Neuronal stem cell (in vitro differentiated cells): ENCODE data around the gene TRIM39.

Experiments
- DNase-seq: peaks from one replicate; pipeline ENCODE4 v3.0.0-alpha.2; 2013; ENCODE audit warnings: low spot score
- H2AFZ ChIP-seq: one replicate; pipeline ENCODE4 v1.6.1; 2013; ENCODE audit warnings: mild to moderate bottlenecking, low read length, inconsistent platforms
- H2AK5ac ChIP-seq: 2 replicates; pipeline ENCODE4 v1.6.1; 2013; ENCODE audit warnings: low read depth, mild to moderate bottlenecking, inconsistent platforms, low read length, moderate library complexity, mixed read lengths
- H2BK120ac ChIP-seq: 2 replicates; pipeline ENCODE4 v1.6.1; 2013; ENCODE audit warnings: low read depth, mild to moderate bottlenecking, inconsistent platforms, low read length, moderate library complexity, mixed read lengths
- H2BK12ac ChIP-seq: one replicate; pipeline ENCODE4 v1.6.1; 2013; ENCODE audit warnings: low read length, inconsistent platforms
- H2BK15ac ChIP-seq: 2 replicates; pipeline ENCODE4 v1.6.1; 2013; ENCODE audit warnings: mild to moderate bottlenecking, low read length, inconsistent platforms, mixed read lengths
- H2BK5ac ChIP-seq: one replicate; pipeline ENCODE4 v1.6.1; 2013; ENCODE audit warnings: inconsistent platforms, mild to moderate bottlenecking, low read length, moderate library complexity
- H3K14ac ChIP-seq: one replicate; pipeline ENCODE4 v1.6.1; 2013; ENCODE audit warnings: low read length, inconsistent platforms
- H3K18ac ChIP-seq: 2 replicates; pipeline ENCODE4 v1.6.1; 2013; ENCODE audit warnings: low read length, inconsistent platforms
- H3K23ac ChIP-seq: 2 replicates; pipeline ENCODE4 v1.6.1; 2013; ENCODE audit warnings: low read depth, mild to moderate bottlenecking, mixed read lengths, low read length, inconsistent platforms; ENCODE audit not compliant: poor library complexity
- H3K27ac ChIP-seq: replicated peaks from 3 replicates; pipeline ENCODE4 v1.5.1; 2013; ENCODE audit warnings: low read length, inconsistent platforms
- H3K27me3 ChIP-seq, 3 experiments: 2 replicates each; pipeline ENCODE4 v1.6.1; 2013; ENCODE audit warnings: low read length in 3 of 3, mild to moderate bottlenecking in 2 of 3, inconsistent platforms in 1 of 3, low read depth in 1 of 3, mixed read lengths in 1 of 3, moderate library complexity in 1 of 3; ENCODE audit not compliant: control insufficient read depth in 3 of 3, insufficient read depth in 3 of 3
- H3K36me3 ChIP-seq, 2 donors: replicated peaks in 1 of 2; 2 replicates each; pipeline ENCODE4 v1.6.1; 2013; ENCODE audit warnings: low read length in 2 of 2; ENCODE audit not compliant: control insufficient read depth in 2 of 2, insufficient read depth in 2 of 2
- H3K4ac ChIP-seq: 2 replicates; pipeline ENCODE4 v1.6.1; 2013; ENCODE audit warnings: inconsistent platforms, mild to moderate bottlenecking, low read length, moderate library complexity
- H3K4me1 ChIP-seq, 2 donors: 1 replicate in 1 of 2; 2 replicates in 1 of 2; pipeline ENCODE4 v1.6.1; 2013; ENCODE audit warnings: low read length in 2 of 2, low read depth in 1 of 2; ENCODE audit not compliant: control insufficient read depth in 2 of 2, insufficient read depth in 1 of 2
- H3K4me2 ChIP-seq: one replicate; pipeline ENCODE4 v1.6.1; 2013; ENCODE audit warnings: mild to moderate bottlenecking, low read length, inconsistent platforms; ENCODE audit not compliant: insufficient read depth, poor library complexity, severe bottlenecking
- H3K4me3 ChIP-seq, 2 donors: 2 replicates each; pipeline ENCODE4 v1.5.1; 2013; ENCODE audit warnings: low read length in 2 of 2, mild to moderate bottlenecking in 2 of 2, inconsistent platforms in 1 of 2, moderate library complexity in 1 of 2
- H3K79me1 ChIP-seq: one replicate; pipeline ENCODE4 v1.6.1; 2013; ENCODE audit warnings: low read depth, mild to moderate bottlenecking, inconsistent platforms, low read length, moderate library complexity
- H3K9ac ChIP-seq: one replicate; pipeline ENCODE4 v1.6.1; 2013; ENCODE audit warnings: mild to moderate bottlenecking, low read depth, low read length, inconsistent platforms; ENCODE audit not compliant: poor library complexity
- H3K9me3 ChIP-seq, 2 donors: replicated peaks in 1 of 2; 2 replicates each; pipeline versions ENCODE3 to v1.6.1; 2013; ENCODE audit warnings: low read length in 2 of 2, mild to moderate bottlenecking in 2 of 2, inconsistent platforms in 1 of 2, low read depth in 1 of 2, mixed read lengths in 1 of 2, moderate library complexity in 1 of 2; ENCODE audit not compliant: control insufficient read depth in 2 of 2, insufficient read depth in 1 of 2
- H4K8ac ChIP-seq: one replicate; pipeline ENCODE4 v1.6.1; 2013; ENCODE audit warnings: low read depth, mild to moderate bottlenecking, inconsistent platforms, low read length, moderate library complexity
- H4K91ac ChIP-seq: one replicate; pipeline ENCODE4 v1.6.1; 2013; ENCODE audit warnings: low read length, low read depth, mild to moderate bottlenecking, inconsistent platforms; ENCODE audit not compliant: poor library complexity
- WGBS, 2 donors: extraction: QIAGEN DNeasy Blood & Tissue Kit; methylation state at CpG; one replicate each; pipeline ENCODE4 v1.1.7; 2013; ENCODE audit warnings: missing lambda C conversion rate in 2 of 2, mixed read lengths in 1 of 2; ENCODE audit not compliant: insufficient read length in 2 of 2, insufficient replicate concordance in 1 of 2; ENCODE audit errors: extremely low coverage in 2 of 2; 5-methylcytosine and 5-hydroxymethylcytosine counted together

Gene TRIM39

DNA sequence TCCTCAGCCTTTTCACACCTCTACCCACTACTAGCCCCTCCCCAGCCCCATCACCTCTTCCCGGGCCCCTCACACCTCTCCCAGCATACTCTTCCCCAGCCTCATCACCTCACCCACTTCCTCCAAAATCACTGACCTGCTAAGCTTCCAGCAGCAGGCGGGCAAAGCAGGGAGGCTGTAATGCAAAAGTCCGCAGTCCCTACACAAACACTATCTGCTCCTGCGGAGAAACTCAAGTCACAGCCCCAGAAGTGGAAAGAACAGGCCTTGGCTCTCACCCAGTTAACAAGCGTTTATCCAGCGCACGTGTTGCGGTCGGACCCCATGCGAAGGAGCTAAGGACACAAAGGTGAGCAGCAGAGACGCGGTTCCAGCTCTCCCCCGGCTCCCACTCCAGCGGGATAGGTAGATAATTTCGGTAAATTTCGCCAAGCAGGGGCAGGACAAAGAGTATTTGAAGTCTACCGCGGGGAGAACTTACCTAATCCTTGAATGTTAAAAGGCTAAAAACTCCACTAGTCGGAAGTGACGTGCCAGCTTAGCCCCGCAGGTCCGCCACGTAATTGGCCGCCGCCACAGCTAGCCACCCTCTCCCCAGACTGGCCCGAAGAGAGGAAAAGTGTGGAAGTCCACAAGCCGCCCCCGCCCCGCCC is 728 bp upstream of the TRIM39 start:
- Histone ChIP-seq H4K91ac (no peak overlapping the region), H3K27ac (peak overlapping the region; percentile 72), H2BK5ac (peak overlapping the region; percentile 93), H3K18ac (peak overlapping the region; percentile 98), H2AK5ac (no peak overlapping the region), H2BK120ac (no peak overlapping the region), H3K79me1 (peaks cover 1% of the 10 kb centered on the region), H3K23ac (peak overlapping the region; percentile 80), H2BK12ac (no peak overlapping the region), H3K9ac (peak overlapping the region; percentile 97), H3K14ac (no peak overlapping the region), H3K36me3 (peaks cover 9 to 33% of the 10 kb centered on the region in 2 donors), H3K4me1 (peaks cover 2 to 11% of the 10 kb centered on the region in 2 donors), H3K4me3 (peak overlapping the region; percentile 92 to 98), H2AFZ (peak overlapping the region; percentile 99), H4K8ac (no peak overlapping the region), H2BK15ac (no peak overlapping the region), H3K27me3 (no peaks in the 10 kb centered on the region), H3K9me3 (no peaks in the 10 kb centered on the region), H3K4ac (no peak overlapping the region), H3K4me2 (peak overlapping the region; percentile 96)
- peak; percentile 58 for DNase-seq
- no CpG with 5 or more reads among the region's 29 CpGs for WGBS, 2 donors

DNA sequence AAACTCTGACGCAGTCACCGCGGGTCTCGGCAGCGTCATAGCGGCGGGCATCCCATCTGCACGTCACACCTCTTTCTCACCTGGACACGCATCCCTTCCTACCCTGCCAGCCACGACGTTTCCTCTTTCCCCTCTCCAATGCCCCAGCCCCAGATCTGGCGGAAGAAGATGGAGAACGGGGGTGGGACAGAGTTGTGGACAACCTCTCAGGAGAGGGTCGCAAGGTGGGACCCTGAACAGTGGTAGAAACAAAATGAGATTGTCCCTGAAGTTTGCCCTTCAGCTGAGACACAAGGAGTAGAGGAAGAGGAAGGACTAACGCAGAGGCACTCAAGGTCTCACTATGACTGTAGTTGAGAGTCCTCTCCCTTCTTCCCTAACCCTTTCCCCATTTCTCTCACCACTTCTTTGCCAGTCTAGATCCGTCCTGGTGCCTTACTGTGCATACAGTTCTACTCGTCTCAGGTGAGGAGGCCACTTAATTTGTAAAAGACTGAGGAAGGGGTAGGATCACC is 562 bp downstream of the TRIM39 start:
- Histone ChIP-seq H3K4me3 (peak overlapping the region; percentile 92 to 98), H3K4me2 (peak overlapping the region; percentile 96), H3K79me1 (peaks cover 1% of the 10 kb centered on the region), H3K18ac (peak overlapping the region; percentile 61), H4K8ac (no peak overlapping the region), H2AFZ (peak overlapping the region; percentile 99), H3K36me3 (peaks cover 10 to 40% of the 10 kb centered on the region in 2 donors), H3K9ac (peak overlapping the region; percentile 97), H3K4me1 (peaks cover 2 to 11% of the 10 kb centered on the region in 2 donors), H4K91ac (no peak overlapping the region), H2BK15ac (no peak overlapping the region), H2BK12ac (no peak overlapping the region), H2BK5ac (peak overlapping the region; percentile 93), H3K9me3 (no peaks in the 10 kb centered on the region), H2AK5ac (no peak overlapping the region), H3K27ac (peak overlapping the region; percentile 7), H3K4ac (no peak overlapping the region), H3K14ac (no peak overlapping the region), H2BK120ac (no peak overlapping the region), H3K23ac (peak overlapping the region; percentile 80), H3K27me3 (no peaks in the 10 kb centered on the region)
- no peak for DNase-seq
- WGBS, 2 donors = no CpG with 5 or more reads among the region's 17 CpGs

DNA sequence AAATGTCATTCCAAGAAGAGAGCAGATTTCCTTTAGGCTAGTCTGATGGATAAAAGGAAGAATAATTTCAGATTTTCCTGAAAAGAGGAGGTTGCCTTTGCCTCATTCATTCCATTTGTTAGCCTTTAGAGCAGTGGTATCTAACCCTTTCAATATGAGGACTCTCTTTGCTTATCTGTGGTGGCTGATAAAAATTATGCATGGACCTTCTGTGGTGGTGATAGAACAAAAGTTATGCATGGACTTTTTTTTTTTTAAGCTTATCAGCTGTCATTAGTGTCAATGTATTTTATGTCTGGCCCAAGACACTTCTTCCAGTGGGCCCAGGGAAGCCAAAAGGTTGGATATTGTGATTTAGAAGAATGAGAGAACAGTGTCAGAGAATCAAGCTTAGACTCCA is 1.7 kb downstream of the TRIM39 start:
- Histone ChIP-seq H3K18ac (no peak overlapping the region), H2BK12ac (no peak overlapping the region), H3K4me2 (no peak overlapping the region), H2BK120ac (no peak overlapping the region), H3K79me1 (peaks cover 1% of the 10 kb centered on the region), H3K23ac (no peak overlapping the region), H3K9me3 (no peaks in the 10 kb centered on the region), H2AK5ac (no peak overlapping the region), H3K14ac (no peak overlapping the region), H3K27me3 (no peaks in the 10 kb centered on the region), H3K27ac (no peak overlapping the region), H2AFZ (no peak overlapping the region), H3K4me1 (peaks cover 2 to 9% of the 10 kb centered on the region in 2 donors), H2BK15ac (no peak overlapping the region), H3K4me3 (no peak overlapping the region), H3K4ac (no peak overlapping the region), H2BK5ac (no peak overlapping the region), H3K9ac (no peak overlapping the region), H4K8ac (no peak overlapping the region), H3K36me3 (peaks cover 10 to 39% of the 10 kb centered on the region in 2 donors), H4K91ac (no peak overlapping the region)
- DNase-seq = no peak

DNA sequence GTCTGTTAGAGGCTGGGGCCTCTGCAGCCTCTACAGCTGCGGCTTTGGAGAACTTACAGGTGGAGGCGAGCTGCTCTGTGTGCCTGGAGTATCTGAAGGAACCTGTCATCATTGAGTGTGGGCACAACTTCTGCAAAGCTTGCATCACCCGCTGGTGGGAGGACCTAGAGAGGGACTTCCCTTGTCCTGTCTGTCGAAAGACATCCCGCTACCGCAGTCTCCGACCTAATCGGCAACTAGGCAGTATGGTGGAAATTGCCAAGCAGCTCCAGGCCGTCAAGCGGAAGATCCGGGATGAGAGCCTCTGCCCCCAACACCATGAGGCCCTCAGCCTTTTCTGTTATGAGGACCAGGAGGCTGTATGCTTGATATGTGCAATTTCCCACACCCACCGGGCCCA is 2.6 kb downstream of the TRIM39 start:
- H2BK120ac ChIP-seq = no peak overlapping the region
- H2BK12ac ChIP-seq = no peak overlapping the region
- no peak overlapping the region for H2BK15ac ChIP-seq
- no peak overlapping the region for H3K18ac ChIP-seq
- no peak overlapping the region for H3K23ac ChIP-seq
- no peak overlapping the region for H2AK5ac ChIP-seq
- H3K9ac ChIP-seq = no peak overlapping the region
- H3K14ac ChIP-seq = no peak overlapping the region
- H3K27ac ChIP-seq = no peak overlapping the region
- no peak overlapping the region for H3K4ac ChIP-seq
- H4K8ac ChIP-seq = no peak overlapping the region
- H2AFZ ChIP-seq = no peak overlapping the region
- peaks cover 1% of the 10 kb centered on the region for H3K79me1 ChIP-seq
- no peak overlapping the region for H3K4me2 ChIP-seq
- peaks cover 2 to 9% of the 10 kb centered on the region in 2 donors for H3K4me1 ChIP-seq
- peak overlapping the region in 1 of 2 donors; percentile 44 for H3K4me3 ChIP-seq
- DNase-seq = no peak
- no CpG with 5 or more reads among the region's 12 CpGs for WGBS, 2 donors
- H3K27me3 ChIP-seq = no peaks in the 10 kb centered on the region
- no peak overlapping the region for H2BK5ac ChIP-seq
- H3K9me3 ChIP-seq = no peaks in the 10 kb centered on the region
- peaks cover 14 to 48% of the 10 kb centered on the region in 2 donors for H3K36me3 ChIP-seq
- H4K91ac ChIP-seq = no peak overlapping the region
